Activated CD4-positive, alpha-beta memory T cell treated with anti-CD3 and anti-CD28 coated beads, Interleukin-2, amount 10 ng/mL, durations not matched to agents 7 days and 5 days (primary cell): ENCODE measurements around the gene ODAPH. TPM values are rescaled to one million over a fixed set of nuclear protein-coding genes. Genes with fewer than 3 reads are reported as not detected.
"Not testable (repeated sequence)": the region's sequence is repeated elsewhere in the genome, so short reads cannot be mapped to it uniquely, and the experiment has no call there.

Experiments used
- CTCF ChIA-PET: fragments of 350-600 bp; sonication (Branson Sonifier 250); formaldehyde crosslinking; loops from one replicate; lab custom pipeline; 2021; ENCODE audit warnings: antibody characterized with exemption, inconsistent platforms; lab: Charles Lee
- POLR2A ChIA-PET: fragments of 350-600 bp; sonication (Branson Sonifier 250); formaldehyde crosslinking; loops from one replicate; lab custom pipeline; 2021; ENCODE audit warnings: antibody characterized with exemption; lab: Charles Lee
- DNase-seq: peaks from one replicate; pipeline ENCODE4 v3.0.0-alpha.2; 2020
- H3K27ac Mint-ChIP-seq: one replicate; pipeline ENCODE4 v1.8.0; 2021; ENCODE audit warnings: mild to moderate bottlenecking, mixed read lengths
- H3K27me3 Mint-ChIP-seq: one replicate; pipeline ENCODE4 v1.8.0; 2021; ENCODE audit warnings: mixed read lengths
- H3K36me3 Mint-ChIP-seq: one replicate; pipeline ENCODE4 v1.8.0; 2021; ENCODE audit warnings: low read depth, mixed read lengths
- H3K4me1 Mint-ChIP-seq: one replicate; pipeline ENCODE4 v1.8.0; 2021; ENCODE audit warnings: mixed read lengths
- H3K4me3 Mint-ChIP-seq: one replicate; pipeline ENCODE4 v1.8.0; 2021; ENCODE audit warnings: mild to moderate bottlenecking, mixed read lengths
- H3K9me3 Mint-ChIP-seq: one replicate; pipeline ENCODE4 v1.8.0; 2021; ENCODE audit warnings: mixed read lengths
- total RNA-seq, 2 experiments: library from RNA; stranded (reverse); gene quantifications; one replicate each; pipeline ENCODE4 v1.2.3, GENCODE V29; 2021

ODAPH gene
- total RNA-seq, 2 experiments from 2014 or later: 1.9 to 3.5 TPM

DNA sequence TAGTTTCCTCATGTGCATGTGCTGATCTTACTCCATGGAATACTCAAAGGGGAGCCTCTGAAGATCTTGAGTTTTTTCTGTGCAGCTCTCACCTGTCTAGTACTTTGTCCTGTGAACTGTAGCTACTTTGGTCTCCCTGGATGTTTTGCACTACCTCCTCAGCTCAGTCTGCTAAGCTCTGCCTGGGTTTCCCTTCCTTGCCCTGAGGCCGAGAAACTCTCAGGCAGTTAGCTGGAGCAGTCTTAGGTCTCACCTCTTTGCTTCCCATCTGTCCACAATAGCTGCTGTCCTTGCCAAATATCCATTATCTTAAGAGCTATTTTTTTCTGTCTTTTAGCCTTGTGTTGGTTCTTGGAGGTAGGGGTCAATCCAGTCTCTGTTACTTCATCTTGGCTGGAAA lies 30.0 kb upstream of the ODAPH start:
- Mint-ChIP-seq H3K4me3 (no peak overlapping the region), H3K27me3 (no peaks in the 10 kb centered on the region), H3K36me3 (peaks cover 65% of the 10 kb centered on the region), H3K27ac (no peak overlapping the region), H3K9me3 (peaks cover 2% of the 10 kb centered on the region), H3K4me1 (peaks cover 11% of the 10 kb centered on the region)
- DNase-seq: no peak
- CTCF ChIA-PET: no interaction called here
- POLR2A ChIA-PET: interaction anchor here (3.5 kb wide), 1 partner anchor 11 kb away, joined by 21 read pairs; the partner anchor contains the start of genes RCHY1 and THAP6

DNA sequence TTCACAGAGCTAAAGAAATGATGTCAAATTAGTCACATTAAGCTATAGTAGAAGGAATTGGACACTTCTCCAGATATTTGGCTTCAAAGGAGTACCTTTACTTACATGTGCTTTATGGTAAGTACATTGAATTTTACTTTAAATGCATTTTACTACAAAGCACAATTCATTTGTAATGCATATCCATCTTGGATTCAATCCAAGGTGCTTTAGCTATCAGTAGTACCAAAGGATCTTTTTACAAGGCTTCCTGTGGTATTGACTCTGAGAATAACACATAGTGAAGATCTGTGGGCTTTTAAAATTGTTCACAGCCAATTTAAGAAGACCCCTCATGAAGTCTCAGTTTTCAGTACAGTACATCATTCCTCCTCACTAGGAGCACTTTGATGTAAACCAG lies 28.4 kb upstream of the ODAPH start:
- CTCF ChIA-PET: no interaction called here
- DNase-seq: no peak
- Mint-ChIP-seq H3K9me3 (peaks cover 10% of the 10 kb centered on the region), H3K27ac (no peak overlapping the region), H3K4me1 (peaks cover 11% of the 10 kb centered on the region), H3K4me3 (no peak overlapping the region), H3K36me3 (peaks cover 74% of the 10 kb centered on the region), H3K27me3 (no peaks in the 10 kb centered on the region)
- POLR2A ChIA-PET: interaction anchor here (3.5 kb wide), 1 partner anchor 13 kb away, joined by 21 read pairs; the partner anchor contains the start of genes RCHY1 and THAP6

DNA sequence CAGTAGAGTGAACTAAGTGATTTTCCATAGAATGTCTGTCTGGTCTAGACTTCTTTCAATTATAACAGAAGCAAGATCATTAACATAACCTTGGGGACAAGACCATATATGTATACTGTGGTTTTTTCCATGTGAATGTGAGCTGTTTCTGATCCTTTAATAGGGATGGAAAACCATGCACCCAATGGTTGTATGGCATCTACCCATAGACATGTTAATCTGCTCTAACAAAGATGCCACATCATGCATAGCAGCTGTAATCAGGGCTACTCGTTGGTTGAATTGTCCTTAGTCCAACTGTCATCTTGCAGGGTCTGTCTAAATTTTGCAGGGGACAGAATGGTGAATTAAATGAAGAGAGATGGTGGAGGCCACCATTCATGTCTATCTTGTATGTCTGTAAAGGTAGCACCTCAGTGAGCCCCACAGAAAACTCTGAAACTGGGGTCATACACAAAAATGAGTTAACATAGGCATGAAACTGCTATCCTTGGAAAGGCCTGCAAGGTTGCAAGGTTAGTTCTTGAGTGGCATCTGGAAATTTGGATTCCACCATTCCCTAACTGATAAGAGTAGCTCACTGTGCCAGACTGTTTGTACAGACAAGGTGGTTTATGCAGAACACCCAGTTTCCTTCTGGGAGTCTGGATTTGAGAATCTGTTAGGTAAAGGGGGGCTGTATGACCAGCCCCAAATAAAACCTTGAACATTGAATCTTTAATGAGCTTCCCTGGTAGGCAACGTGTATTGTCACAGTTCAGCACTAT lies 25.1 kb upstream of the ODAPH start:
- CTCF ChIA-PET: interaction anchor here (0.5 kb wide), 1 partner anchor 69 kb away, joined by 5 read pairs; no protein-coding TSS in a partner anchor
- DNase-seq: no peak
- Mint-ChIP-seq H3K27me3 (no peaks in the 10 kb centered on the region), H3K9me3 (peaks cover 16% of the 10 kb centered on the region), H3K4me1 (peaks cover 3% of the 10 kb centered on the region), H3K4me3 (no peak overlapping the region), H3K27ac (no peak overlapping the region), H3K36me3 (peaks cover 71% of the 10 kb centered on the region)
- POLR2A ChIA-PET: interaction anchor here (1.0 kb wide), 1 partner anchor 18 kb away, joined by 3 read pairs; no protein-coding TSS in a partner anchor

DNA sequence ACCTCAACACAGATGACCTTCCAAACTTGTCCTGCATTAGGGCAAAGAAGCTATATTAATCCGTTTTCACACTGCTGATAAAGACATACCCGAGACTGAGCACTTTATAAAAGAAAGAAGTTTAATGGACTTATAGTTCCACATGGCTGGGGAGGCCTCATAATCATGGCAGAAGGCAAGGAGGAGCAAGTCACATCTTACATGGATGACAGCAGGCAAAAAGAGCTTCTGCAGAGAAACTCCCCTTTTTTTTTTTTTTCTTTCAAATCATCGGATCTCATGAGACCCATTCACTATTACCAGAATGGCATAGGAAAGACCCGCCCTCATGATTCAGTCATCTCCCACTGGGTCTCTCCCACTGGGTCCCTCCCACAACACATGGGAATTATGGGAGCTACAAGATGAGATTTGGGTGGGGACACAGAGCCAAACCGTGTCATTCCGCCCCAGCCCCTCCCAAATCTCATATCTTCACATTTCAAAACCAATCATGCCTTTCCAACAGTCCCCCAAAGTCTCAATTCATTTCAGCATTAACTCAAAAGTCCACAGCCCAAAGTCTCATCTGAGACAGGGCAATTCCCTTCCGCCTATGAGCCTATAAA lies 24.2 kb upstream of the ODAPH start:
- not testable (repeated sequence) for DNase-seq, H3K27ac Mint-ChIP-seq, H3K4me1 Mint-ChIP-seq, H3K4me3 Mint-ChIP-seq, H3K27me3 Mint-ChIP-seq
- Mint-ChIP-seq H3K9me3 (peaks cover 16% of the 10 kb centered on the region), H3K36me3 (peaks cover 63% of the 10 kb centered on the region)
- CTCF ChIA-PET: interaction anchor here (1.1 kb wide), 1 partner anchor 193 kb away, joined by 3 read pairs; the partner anchor contains the start of gene USO1
- POLR2A ChIA-PET: interaction anchor here (1.0 to 1.2 kb wide), 2 partner anchors 19 to 26 kb away, joined by 3 read pairs; no protein-coding TSS in a partner anchor

DNA sequence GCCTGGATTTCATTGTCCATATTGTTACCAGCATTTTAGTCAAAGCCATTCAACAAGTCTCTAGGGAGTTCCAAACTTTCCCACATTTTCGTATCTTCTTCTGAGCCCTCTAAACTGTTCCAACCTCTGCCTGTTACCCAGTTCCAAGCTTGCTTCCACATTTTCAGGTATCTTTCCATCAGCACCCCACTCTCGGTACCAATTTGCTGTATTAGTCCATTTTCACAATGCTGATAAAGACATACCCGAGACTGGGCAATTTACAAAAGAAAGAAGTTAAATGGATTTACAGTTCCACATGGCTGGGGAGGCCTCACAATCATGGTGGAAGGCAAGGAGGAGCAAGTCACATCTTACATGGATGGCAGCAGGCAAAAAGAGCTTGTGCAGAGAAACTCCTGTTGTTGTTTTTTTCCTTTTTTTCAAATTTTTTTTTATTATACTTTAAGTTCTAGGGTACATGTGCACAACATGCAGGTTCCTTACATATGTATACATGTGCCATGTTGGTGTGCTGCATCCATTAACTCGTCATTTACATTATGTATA lies 22.5 kb upstream of the ODAPH start:
- H3K27me3 Mint-ChIP-seq, CTCF ChIA-PET, H3K4me1 Mint-ChIP-seq, H3K4me3 Mint-ChIP-seq, H3K27ac Mint-ChIP-seq, DNase-seq, POLR2A ChIA-PET: not testable (repeated sequence)
- Mint-ChIP-seq H3K9me3 (peaks cover 16% of the 10 kb centered on the region), H3K36me3 (peaks cover 49% of the 10 kb centered on the region)

DNA sequence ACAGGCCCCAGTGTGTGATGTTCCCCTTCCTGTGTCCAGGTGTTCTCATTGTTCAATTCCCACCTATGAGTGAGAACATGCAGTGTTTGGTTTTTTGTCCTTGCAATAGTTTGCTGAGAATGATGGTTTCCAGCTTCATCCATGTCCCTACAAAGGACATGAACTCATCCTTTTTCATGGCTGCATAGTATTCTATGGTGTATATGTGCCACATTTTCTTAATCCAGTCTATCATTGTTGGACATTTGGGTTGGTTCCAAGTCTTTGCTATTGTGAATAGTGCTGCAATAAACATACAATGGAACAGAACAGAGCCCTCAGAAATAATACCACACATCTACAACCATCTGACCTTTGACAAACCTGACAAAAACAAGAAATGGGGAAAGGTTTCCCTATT lies 21.9 kb upstream of the ODAPH start:
- CTCF ChIA-PET, H3K27me3 Mint-ChIP-seq, H3K27ac Mint-ChIP-seq, H3K4me3 Mint-ChIP-seq, H3K4me1 Mint-ChIP-seq, DNase-seq, POLR2A ChIA-PET: not testable (repeated sequence)
- peaks cover 16% of the 10 kb centered on the region for H3K9me3 Mint-ChIP-seq
- H3K36me3 Mint-ChIP-seq: peaks cover 49% of the 10 kb centered on the region

DNA sequence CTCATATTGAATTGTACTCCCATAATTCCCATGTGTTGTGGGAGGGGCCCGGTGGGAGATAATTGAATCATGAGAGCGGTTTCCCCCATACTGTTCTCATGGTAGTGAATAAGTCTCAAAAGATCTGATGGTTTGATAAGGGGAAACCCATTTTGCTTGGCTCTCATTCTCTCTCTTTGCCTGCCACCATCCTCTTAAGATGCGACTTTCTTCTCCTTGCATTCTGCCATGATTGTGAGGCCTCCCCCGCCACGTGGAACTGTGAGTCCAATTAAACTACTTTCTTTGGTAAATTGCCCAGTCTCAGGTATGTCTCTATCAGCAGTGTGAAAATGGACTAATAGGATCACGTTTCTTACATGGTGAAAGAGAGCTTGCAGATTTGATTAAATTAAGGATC lies 18.6 kb upstream of the ODAPH start:
- POLR2A ChIA-PET, H3K4me1 Mint-ChIP-seq, DNase-seq, H3K27me3 Mint-ChIP-seq, CTCF ChIA-PET, H3K4me3 Mint-ChIP-seq, H3K27ac Mint-ChIP-seq, H3K9me3 Mint-ChIP-seq: not testable (repeated sequence)
- peaks cover 21% of the 10 kb centered on the region for H3K36me3 Mint-ChIP-seq

DNA sequence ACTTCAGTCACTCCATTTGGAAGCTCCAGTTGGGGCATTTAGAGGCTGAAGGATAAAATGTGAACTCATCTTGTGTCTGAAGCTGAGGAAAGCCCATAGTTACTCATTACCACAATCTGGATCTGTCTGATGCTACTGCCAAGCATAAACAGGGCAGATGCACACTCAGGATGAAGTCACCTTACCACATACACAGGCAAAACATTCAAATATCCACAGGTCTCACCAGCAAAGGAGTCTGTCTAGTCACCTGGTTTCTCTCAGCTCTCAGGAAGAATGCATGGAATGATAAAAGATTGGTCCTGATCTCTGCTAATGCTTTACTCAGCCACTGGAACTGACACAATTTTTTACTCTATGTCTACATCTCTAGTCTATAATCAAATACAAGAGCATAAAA lies 13.0 kb upstream of the ODAPH start:
- Mint-ChIP-seq H3K27ac (no peak overlapping the region), H3K4me1 (no peaks in the 10 kb centered on the region), H3K27me3 (no peaks in the 10 kb centered on the region), H3K36me3 (no peaks in the 10 kb centered on the region), H3K9me3 (no peaks in the 10 kb centered on the region), H3K4me3 (no peak overlapping the region)
- ChIA-PET POLR2A (interaction anchor here (0.9 to 1.7 kb wide), 4 partner anchors 18 to 106 kb away, joined by 3 to 6 read pairs (median 4); partner anchors contain the start of genes RCHY1 and THAP6), CTCF (no interaction called here)
- DNase-seq: no peak

DNA sequence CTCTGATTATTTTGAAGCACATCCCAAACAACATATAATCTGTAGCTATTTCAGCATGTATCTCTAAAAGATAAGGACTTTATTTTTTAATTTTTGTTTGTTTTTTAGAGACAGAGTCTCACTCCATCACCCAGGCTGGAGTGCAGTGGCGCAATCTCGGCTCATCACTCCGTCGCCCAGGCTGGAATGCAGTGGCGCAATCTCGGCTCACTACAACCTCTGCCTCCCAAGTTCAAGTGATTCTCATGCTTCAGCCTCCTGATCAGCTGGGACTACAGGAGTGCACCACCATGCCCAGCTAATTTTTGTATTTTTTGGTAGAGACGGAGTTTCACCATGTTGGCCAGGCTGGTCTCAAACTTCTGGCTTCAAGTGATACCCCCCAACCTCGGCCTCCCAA lies 11.6 kb upstream of the ODAPH start:
- POLR2A ChIA-PET: not testable (repeated sequence)
- CTCF ChIA-PET: interaction anchor here (0.5 to 0.9 kb wide), 2 partner anchors 25 to 41 kb away, joined by 3 read pairs; no protein-coding TSS in a partner anchor

DNA sequence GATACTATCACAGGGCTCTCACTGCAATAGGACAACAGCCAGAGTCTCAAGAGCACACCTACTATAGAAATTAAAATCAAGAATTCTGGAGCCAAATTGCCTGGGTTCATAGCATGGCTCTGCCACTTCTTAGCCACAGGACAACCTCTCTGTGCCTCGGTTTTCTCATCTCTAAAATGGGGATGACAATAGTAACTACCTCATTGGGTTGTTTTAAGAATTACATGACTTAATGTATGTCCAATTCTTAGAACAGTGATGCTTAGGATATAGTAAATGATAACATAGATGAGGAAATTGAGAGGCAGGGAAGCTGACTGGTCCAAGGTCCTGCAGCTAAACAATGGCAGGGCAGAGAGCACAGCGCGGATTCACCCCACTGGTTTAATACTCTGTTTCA lies 11.0 kb upstream of the ODAPH start:
- no peak overlapping the region for H3K27ac Mint-ChIP-seq
- CTCF ChIA-PET: no interaction called here

More for the DNA sequence above, 11.6 kb upstream of the ODAPH start:
- not testable (repeated sequence) for H3K27me3 Mint-ChIP-seq, H3K4me3 Mint-ChIP-seq, DNase-seq, H3K36me3 Mint-ChIP-seq, H3K9me3 Mint-ChIP-seq, H3K27ac Mint-ChIP-seq, H3K4me1 Mint-ChIP-seq

DNA sequence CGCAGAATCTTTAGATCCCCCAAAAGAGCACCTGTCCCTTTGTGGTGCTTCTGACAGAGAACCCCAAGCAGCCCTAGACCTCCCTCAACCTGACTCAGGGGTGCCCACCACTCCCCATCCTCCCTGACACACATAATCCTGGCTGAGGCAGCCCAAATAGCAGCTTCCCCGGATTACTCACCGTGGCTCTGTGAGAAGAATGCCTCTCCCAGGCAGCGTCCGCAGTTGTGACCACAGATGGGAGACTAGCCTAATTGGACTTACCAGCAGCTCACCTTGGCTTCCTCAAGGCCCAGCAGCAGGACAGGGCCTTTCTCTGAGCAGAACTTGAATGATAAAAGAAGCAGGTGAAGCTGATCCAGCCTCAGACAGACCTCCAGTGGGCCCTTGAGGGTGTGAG lies 10.3 kb upstream of the ODAPH start:
- POLR2A ChIA-PET: no interaction called here

More for the DNA sequence above, 11.0 kb upstream of the ODAPH start:
- POLR2A ChIA-PET: no interaction called here
- Mint-ChIP-seq H3K4me1 (peaks cover 4% of the 10 kb centered on the region), H3K27me3 (no peaks in the 10 kb centered on the region), H3K36me3 (no peaks in the 10 kb centered on the region), H3K9me3 (no peaks in the 10 kb centered on the region), H3K4me3 (no peak overlapping the region)
- DNase-seq: no peak

DNA sequence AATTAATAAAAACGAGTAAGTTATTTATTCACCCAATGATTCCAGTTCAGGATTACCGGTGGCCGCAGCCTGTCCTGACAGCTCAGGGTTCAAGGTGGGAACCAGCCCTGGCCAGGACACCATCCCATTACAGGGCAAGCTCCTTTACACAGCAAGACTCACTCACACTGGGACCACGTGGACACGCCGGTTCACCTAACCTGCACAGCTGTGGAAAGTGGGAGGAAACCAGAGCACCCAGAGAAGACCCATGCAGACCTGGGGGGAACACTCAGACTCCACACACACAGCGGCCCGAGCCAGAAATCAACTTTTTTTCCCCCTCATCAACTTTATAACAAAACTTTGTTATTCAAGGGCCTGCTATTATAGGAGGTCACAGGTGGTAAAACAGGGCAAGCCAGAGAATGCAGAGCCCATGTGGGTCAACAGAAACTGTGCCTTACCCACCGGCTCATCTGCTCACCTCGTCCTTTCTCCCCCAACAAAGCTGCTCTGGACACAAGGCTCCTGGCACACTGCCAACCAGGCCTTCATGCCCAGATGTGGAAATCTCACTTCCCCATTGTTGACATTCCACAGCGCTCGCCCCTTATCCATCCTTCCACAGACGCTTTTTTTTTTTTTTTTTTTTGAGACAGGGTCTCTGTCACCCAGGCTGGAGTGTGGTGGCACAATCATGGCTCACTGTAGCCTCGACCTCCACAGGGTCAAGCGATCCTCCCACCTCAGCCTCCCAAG lies 8.0 kb upstream of the ODAPH start:
- Mint-ChIP-seq H3K27me3 (no peaks in the 10 kb centered on the region), H3K9me3 (no peaks in the 10 kb centered on the region), H3K4me1 (peaks cover 4% of the 10 kb centered on the region), H3K4me3 (no peak overlapping the region), H3K36me3 (no peaks in the 10 kb centered on the region), H3K27ac (no peak overlapping the region)
- POLR2A ChIA-PET: no interaction called here
- CTCF ChIA-PET: interaction anchor here (0.7 kb wide), 1 partner anchor 21 kb away, joined by 5 read pairs; no protein-coding TSS in a partner anchor
- no peak for DNase-seq

More for the DNA sequence above, 10.3 kb upstream of the ODAPH start:
- Mint-ChIP-seq H3K27ac (no peak overlapping the region), H3K36me3 (no peaks in the 10 kb centered on the region), H3K4me3 (no peak overlapping the region), H3K9me3 (no peaks in the 10 kb centered on the region), H3K4me1 (peaks cover 4% of the 10 kb centered on the region), H3K27me3 (no peaks in the 10 kb centered on the region)
- CTCF ChIA-PET: no interaction called here
- no peak for DNase-seq
